GM19455 (cell line): ENCODE results near the gene MIA.
"Not testable (repeated sequence)": the region's sequence is repeated elsewhere in the genome, so short reads cannot be mapped to it uniquely, and the experiment has no call there.

ENCODE experiments used
- ATAC-seq: cut with Tn5 transposase; IDR thresholded peaks from one replicate; pipeline ENCODE4 v1.9.1; 2021; ENCODE audit not compliant: unreplicated experiment

Gene MIA

GRCh38 chr19:40777937-40778705, 2.8 kb downstream of the MIA start, which contains the start of gene RAB4B:
RAB4B (plus strand) TSS chr19:40778247; CDS start chr19:40778376, 129 bp downstream.
- peak; percentile 64 for ATAC-seq

DNA sequence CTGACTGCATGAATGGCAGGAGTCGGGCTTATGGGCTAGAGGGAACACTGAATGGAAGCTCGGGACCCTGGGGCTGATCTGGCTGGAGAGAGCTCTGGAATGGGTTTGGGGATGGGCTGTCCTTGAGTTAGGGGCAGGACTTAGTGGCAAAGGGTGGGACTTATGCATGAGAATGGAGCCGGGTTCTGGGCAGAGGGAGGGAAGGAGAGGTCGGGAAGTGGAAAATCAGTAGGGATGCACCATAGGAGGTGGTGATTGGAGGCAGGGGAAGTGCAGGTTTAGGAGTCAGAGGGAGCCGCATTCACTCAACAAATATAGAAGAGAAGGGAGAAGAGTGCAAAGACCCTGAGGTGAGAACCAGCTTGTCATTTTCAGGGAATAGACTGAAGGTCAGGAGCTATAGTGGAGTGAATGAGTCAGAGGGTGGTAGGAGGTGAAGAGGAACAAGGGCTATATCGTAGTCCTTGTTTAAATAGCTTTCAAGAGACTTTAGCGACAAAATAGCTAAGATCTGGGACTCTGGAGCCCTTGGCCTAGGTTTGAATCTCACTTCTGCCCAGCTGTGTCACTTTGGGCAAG, 3.5 kb downstream of the MIA start:
- ATAC-seq = no peak

GRCh38 chr19:40780582-40780981, 5.3 kb downstream of the MIA start:
- no peak for ATAC-seq

- no peak for ATAC-seq
Measured at GRCh38 chr19:40781140-40781539, 5.8 kb downstream of the MIA start.

DNA sequence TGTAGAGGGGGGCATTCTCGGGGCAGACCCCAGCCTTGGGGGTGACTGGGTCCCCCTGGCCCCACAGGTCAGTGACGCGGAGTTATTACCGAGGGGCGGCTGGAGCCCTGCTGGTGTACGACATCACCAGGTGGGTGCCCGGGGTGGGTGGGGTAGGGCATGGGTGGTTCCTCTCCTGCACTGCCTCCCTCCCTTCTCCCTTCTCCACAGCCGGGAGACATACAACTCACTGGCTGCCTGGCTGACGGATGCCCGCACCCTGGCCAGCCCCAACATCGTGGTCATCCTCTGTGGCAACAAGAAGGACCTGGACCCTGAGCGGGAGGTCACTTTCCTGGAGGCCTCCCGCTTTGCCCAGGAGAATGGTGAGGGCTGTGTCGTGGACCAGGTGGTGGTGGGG, 8.4 kb downstream of the MIA start:
- no peak for ATAC-seq

- ATAC-seq = not testable (repeated sequence)
Measured at GRCh38 chr19:40784146-40784545, 8.8 kb downstream of the MIA start.

GRCh38 chr19:40785526-40785925, 10.2 kb downstream of the MIA start:
- no peak for ATAC-seq

GRCh38 chr19:40786060-40787037, 11.0 kb downstream of the MIA start:
- ATAC-seq = no peak

GRCh38 chr19:40791349-40791748, 16.0 kb downstream of the MIA start:
- no peak for ATAC-seq

DNA sequence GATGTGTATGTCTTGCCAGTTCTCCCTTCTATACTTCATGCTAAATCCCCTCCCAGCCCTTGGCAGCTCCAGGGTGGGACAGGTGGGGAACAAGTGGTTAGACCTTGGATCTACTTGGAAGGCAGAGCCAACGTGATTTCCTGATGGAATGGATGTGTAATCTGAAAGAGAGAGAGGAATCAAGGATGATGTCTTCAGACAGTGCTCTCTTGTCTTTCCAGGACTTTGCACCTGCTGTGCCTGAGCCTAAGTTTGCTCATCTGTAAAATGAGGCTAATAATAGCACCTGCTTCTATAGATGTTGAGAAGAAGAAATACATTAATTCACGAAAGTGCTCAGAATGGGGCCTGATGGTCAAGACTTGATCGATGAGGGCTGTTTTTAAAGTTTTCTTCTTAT, 16.7 kb downstream of the MIA start:
- ATAC-seq = no peak

GRCh38 chr19:40797166-40797962, 22.0 kb downstream of the MIA start:
- ATAC-seq = no peak

DNA sequence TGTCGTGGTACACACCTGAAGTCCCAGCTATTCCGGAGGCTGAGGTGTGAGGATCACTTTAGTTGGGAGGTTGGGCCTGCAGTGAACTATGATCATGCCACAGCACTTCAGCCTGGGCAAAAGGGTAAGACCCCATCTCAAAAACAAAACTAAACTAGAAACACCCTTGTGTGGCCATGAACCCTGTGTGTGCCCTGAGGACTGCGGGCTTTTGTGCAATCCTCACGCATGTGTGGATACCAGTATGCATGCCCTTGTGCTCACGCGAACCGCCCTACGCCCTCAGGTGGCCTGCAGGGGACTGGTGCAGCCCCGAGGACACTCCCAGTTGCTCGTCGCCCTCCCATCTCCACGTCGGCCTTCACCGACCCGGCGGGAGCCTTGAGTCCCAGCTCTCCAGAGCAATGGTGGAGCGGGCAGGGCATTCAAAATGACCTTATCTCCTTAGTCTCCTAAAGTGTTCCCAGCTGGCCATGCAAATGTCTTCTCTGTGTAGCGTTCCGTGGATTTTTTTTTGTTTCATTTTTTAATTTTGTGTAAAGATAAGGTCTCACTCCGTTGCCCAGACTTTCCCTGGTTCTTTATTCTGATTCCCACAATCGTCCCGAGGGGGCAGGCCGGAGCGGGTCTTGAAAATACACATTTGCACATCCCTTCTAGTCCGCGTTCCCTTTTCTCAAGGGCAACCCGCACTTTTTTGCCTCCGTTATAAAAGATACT, 22.8 kb downstream of the MIA start:
- ATAC-seq = peak; percentile 29

DNA sequence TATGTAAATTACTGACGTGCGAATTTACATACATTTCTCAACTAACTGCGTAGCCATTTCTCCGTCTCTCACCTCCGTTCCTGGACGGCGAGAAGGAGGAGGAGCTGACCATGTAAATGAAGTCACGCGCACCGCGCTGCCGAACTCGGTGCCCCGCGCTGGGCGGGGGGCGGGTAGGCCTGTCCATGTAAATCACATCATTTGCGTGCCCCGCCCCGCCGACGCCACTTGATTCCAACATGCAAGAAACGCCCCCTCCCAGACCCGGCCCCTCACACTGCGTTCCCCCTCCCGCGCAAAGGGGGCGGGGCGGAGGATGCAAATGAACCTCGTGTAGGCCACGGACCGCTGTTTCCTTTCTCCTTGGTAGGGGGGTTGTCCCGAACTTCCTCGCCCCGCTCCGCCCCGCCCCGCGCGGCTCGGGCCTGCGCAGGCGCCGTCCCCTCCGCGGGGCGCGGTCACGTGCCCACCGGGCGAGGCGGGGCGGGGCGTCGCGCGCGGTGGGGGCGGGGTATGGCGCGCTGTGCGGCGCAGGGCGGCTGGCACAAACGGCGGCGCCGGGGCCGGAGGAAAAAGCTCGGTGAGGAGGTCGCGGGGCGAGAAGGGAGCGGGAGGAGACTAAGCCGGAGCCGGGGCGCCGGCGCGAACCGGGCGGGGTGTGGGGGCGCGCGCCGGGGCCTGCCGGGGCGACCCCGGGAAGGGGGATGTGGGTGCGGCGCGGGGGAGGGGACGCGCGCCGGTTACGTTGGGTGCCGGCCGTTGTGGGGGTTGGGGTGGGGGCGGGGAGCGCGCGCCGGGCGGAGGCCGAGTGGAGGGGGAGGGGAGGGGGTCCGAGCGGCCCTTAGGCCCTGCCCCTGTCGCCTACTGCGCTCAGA, 23.6 kb downstream of the MIA start, which contains the start of gene EGLN2:
EGLN2 (plus strand) TSS at position 509 of the 875 bp plus-strand sequence. CDS start 1,382 bp downstream, outside the sequence.
- ATAC-seq = peak; percentile 66

GRCh38 chr19:40799558-40800338, 24.4 kb downstream of the MIA start:
- peak; percentile 11 for ATAC-seq

- ATAC-seq = no peak
Measured at GRCh38 chr19:40800339-40800996, 25.1 kb downstream of the MIA start.

DNA sequence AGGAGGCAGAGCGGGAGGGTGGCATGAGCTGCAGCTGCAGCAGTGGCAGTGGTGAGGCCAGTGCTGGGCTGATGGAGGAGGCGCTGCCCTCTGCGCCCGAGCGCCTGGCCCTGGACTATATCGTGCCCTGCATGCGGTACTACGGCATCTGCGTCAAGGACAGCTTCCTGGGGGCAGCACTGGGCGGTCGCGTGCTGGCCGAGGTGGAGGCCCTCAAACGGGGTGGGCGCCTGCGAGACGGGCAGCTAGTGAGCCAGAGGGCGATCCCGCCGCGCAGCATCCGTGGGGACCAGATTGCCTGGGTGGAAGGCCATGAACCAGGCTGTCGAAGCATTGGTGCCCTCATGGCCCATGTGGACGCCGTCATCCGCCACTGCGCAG, 25.7 kb downstream of the MIA start:
- ATAC-seq = no peak

DNA sequence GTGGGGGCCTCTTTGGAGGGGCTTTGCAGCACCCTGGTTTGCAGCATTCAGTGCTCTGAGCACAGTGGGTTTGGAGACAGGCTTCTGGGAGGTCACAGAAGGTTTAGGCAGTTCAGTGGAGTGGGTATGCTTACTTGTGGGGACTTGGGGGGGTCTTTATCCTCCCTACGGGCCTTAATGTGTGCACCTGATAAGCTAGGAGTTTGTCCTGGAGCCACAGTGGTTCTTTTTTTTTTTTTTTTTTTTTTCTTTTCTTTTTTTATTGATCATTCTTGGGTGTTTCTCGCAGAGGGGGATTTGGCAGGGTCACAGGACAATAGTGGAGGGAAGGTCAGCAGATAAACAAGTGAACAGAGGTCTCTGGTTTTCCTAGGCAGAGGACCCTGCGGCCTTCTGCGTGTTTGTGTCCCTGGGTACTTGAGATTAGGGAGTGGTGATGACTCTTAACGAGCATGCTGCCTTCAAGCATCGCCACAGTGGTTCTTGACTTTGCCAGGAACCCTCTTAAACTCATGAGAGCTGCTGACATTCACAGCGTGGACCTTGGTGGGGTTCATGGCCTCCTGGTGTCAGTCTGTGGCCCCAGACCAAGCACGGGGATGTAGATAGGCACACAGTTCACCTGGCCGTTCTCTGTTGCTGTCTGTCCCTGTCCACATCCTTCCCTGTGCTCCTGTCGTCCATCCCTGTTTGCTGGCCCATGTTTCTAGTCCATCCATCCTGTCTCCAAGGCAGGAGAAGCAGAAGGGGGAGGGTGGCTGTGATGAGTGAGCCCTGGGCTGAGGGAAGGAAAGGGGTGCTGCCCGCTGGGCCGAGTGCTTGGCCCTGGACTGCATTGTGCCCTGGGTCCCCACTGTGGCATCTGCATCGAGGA, 26.3 kb downstream of the MIA start:
- no peak for ATAC-seq
